DOHH2 (cell line): ENCODE measurements around the gene RGS10.

Experiments used
- CTCF ChIP-seq: fragments of 200-600 bp; sonication (generic); IDR thresholded peaks from one replicate; pipeline ENCODE4 v1.5.1; 2014; ENCODE audit warnings: antibody characterized with exemption, mild to moderate bottlenecking, low read depth, low read length; ENCODE audit not compliant: poor library complexity, severe bottlenecking
- EZH2phosphoT487 ChIP-seq: fragments of 200-600 bp; sonication (generic); IDR thresholded peaks from 2 replicates; pipeline ENCODE4 v1.6.1; 2017; ENCODE audit warnings: borderline replicate concordance, mild to moderate bottlenecking, antibody characterized with exemption, low read length, moderate library complexity, mixed read lengths

GRCh38 chr10:119546009-119546408, 3.5 kb upstream of the RGS10 start:
- no peak for TF ChIP-seq CTCF
- no peak for TF ChIP-seq EZH2phosphoT487
